Activated naive CD8-positive, alpha-beta T cell treated with anti-CD3 and anti-CD28 coated beads, Interleukin-2, amount 50 U/mL, for 24 hours (primary cell): Measurements from ENCODE around the gene CRYBB1.

Experiments used
- ATAC-seq: fragments of 150-1000 bp; cut with Tn5 transposase; one replicate; pipeline ENCODE4 v1.10.0; 2021
- DNase-seq: peaks from one replicate; pipeline ENCODE4 v3.0.0; 2021
- H3K27ac Mint-ChIP-seq: one replicate; pipeline ENCODE4 v1.8.0; 2021; ENCODE audit warnings: mild to moderate bottlenecking, mixed read lengths
- H3K27me3 Mint-ChIP-seq: one replicate; pipeline ENCODE4 v1.8.0; 2021; ENCODE audit warnings: mixed read lengths
- H3K36me3 Mint-ChIP-seq: one replicate; pipeline ENCODE4 v1.8.0; 2021; ENCODE audit warnings: low read depth, mixed read lengths
- H3K4me1 Mint-ChIP-seq: one replicate; pipeline ENCODE4 v1.8.0; 2021; ENCODE audit warnings: mixed read lengths
- H3K4me3 Mint-ChIP-seq: one replicate; pipeline ENCODE4 v1.8.0; 2021; ENCODE audit warnings: mild to moderate bottlenecking, moderate library complexity, mixed read lengths
- H3K9me3 Mint-ChIP-seq: one replicate; pipeline ENCODE4 v1.8.0; 2021; ENCODE audit warnings: mixed read lengths

CRYBB1 gene

DNA sequence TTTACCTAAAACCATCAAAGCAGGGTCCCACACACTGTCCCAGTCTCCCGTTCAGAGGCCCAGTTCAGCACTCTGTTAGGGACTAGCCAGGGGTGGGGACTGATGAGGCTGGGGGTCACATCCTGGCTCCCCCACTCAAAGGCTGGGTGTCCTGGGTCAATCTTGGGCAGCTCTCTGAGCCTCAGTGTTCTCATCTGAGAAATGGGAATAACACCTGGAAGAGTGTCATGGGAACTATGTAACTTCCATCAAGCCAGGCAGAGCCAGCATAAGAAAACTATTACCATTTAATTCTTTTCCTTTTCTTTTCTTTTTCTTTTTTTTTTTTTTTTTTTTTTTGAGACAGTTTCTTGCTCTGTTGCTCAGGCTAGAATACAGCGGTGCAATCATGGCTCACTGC lies 66.3 kb downstream of the CRYBB1 start:
- DNase-seq (no peak), ATAC-seq (no peak)
- Mint-ChIP-seq H3K27me3 (no peaks in the 10 kb centered on the region), H3K4me3 (no peak overlapping the region), H3K4me1 (peaks cover 29% of the 10 kb centered on the region), H3K9me3 (peaks cover 4% of the 10 kb centered on the region), H3K27ac (no peak overlapping the region), H3K36me3 (peaks cover 16% of the 10 kb centered on the region)

- H3K27me3 Mint-ChIP-seq: no peaks in the 10 kb centered on the region
- DNase-seq (no peak), ATAC-seq (no peak)
- H3K4me1 Mint-ChIP-seq: peaks cover 34% of the 10 kb centered on the region
- H3K27ac Mint-ChIP-seq: no peak overlapping the region
- peaks cover 4% of the 10 kb centered on the region for H3K9me3 Mint-ChIP-seq
- peaks cover 19% of the 10 kb centered on the region for H3K36me3 Mint-ChIP-seq
- no peak overlapping the region for H3K4me3 Mint-ChIP-seq
Observed at GRCh38 chr22:26550498-26551033, 67.3 kb downstream of the CRYBB1 start.

DNA sequence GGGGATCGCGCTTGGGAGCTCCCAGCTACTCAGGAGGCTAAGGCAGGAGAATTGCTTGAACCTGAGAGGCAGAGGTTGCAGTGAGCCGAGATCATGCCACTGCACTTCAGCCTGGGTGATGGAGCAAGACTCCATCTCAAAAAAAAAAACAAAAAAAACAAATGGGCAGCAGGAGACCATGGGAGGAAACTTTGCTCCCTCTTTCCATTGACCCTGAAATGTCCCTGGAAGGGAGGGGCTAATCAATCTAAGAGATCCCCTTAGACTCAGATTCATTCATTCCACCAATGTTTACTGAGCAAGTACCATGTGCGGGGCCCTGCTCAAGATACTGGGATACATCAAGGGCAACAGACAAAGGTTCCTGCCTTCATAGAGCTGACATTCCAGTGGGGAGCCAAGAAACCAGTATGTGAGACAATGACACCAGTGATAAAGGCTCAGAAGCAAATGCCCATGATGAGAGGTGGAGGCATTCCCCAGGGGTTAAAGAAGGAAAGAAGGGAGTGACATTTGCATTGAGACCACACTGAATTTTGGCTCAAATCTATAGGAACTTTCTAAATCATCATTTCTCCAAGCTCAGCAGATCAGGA lies 67.8 kb downstream of the CRYBB1 start:
- Mint-ChIP-seq H3K9me3 (peaks cover 4% of the 10 kb centered on the region), H3K27me3 (no peaks in the 10 kb centered on the region), H3K36me3 (peaks cover 21% of the 10 kb centered on the region), H3K4me3 (no peak overlapping the region), H3K27ac (no peak overlapping the region), H3K4me1 (peaks cover 36% of the 10 kb centered on the region)
- ATAC-seq (no peak), DNase-seq (no peak)
